Right atrium auricular region (tissue), 2 donors: ENCODE data around the gene ZNF197. TPM values are rescaled to one million over a fixed set of nuclear protein-coding genes. Genes with fewer than 3 reads are reported as not detected.
"Not testable (repeated sequence)": the region's sequence is repeated elsewhere in the genome, so short reads cannot be mapped to it uniquely, and the experiment has no call there.

Experiments used
- DNase-seq: peaks from one replicate; pipeline ENCODE4 v3.0.0-alpha.2; 2019; ENCODE audit warnings: low spot score
- H3K27ac ChIP-seq, 2 donors: fragments of 200-600 bp; sonication (generic); 1 replicate in 1 of 2; 2 replicates in 1 of 2; pipeline ENCODE4 v1.5.1; 2016 to 2019
- H3K27me3 ChIP-seq, 2 donors: fragments of 200-600 bp; sonication (generic); one replicate each; pipeline versions ENCODE4 v1.5.1 to v1.6.0; 2017 to 2019
- H3K36me3 ChIP-seq: fragments of 200-600 bp; sonication (generic); one replicate; pipeline ENCODE4 v1.5.1; 2016
- H3K4me1 ChIP-seq, 2 donors: fragments of 200-600 bp; sonication (generic); one replicate each; pipeline versions ENCODE4 v1.5.1 to v1.6.0; 2017 to 2019
- H3K4me3 ChIP-seq, 2 donors: fragments of 200-600 bp; sonication (generic); 1 replicate in 1 of 2; 2 replicates in 1 of 2; pipeline ENCODE4 v1.5.1; 2017 to 2019; ENCODE audit warnings: mild to moderate bottlenecking in 1 of 2, moderate library complexity in 1 of 2
- H3K9me3 ChIP-seq, 2 donors: fragments of 200-600 bp; sonication (generic); one replicate each; pipeline ENCODE4 v1.5.1; 2019
- CTCF ChIP-seq, 2 donors: fragments of 200-600 bp; sonication (generic); IDR thresholded peaks; one replicate each; pipeline ENCODE4 v1.5.1; 2019; ENCODE audit warnings: antibody characterized with exemption in 2 of 2
- total RNA-seq, 2 donors: library from RNA; depleted of rRNA; stranded (reverse); fragments of >200 nt; gene quantifications; one replicate each; pipeline ENCODE4 v1.1.0, GENCODE V29; 2016

The ZNF197 gene
- total RNA-seq, 2 donors from 2014 or later, result 11.8 to 12.3 TPM

DNA sequence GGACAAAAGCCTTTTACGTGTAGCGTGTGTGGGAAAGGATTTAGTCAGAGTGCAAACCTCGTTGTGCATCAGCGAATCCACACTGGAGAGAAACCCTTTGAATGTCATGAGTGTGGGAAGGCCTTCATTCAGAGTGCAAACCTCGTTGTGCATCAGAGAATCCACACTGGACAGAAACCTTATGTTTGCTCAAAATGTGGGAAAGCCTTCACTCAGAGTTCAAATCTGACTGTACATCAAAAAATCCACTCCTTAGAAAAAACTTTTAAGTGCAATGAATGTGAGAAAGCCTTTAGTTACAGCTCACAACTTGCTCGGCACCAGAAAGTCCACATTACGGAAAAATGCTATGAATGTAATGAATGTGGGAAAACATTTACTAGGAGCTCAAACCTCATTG is 34.2 kb downstream of the ZNF197 start:
- H3K27me3 ChIP-seq, result no peaks in the 10 kb centered on the region
- no peak for TF ChIP-seq CTCF (IDR thresholded peaks at IDR 0.05)
- peaks cover 6 to 24% of the 10 kb centered on the region in 2 donors for H3K9me3 ChIP-seq
- no peaks in the 10 kb centered on the region for H3K4me1 ChIP-seq
- DNase-seq, result no peak
- peaks cover 66% of the 10 kb centered on the region for H3K36me3 ChIP-seq
- no peak overlapping the region for H3K4me3 ChIP-seq
- no peak overlapping the region for H3K27ac ChIP-seq

GRCh38 chr3:44659434-44659833 is 34.6 kb downstream of the ZNF197 start:
- Histone ChIP-seq H3K4me1 (no peaks in the 10 kb centered on the region), H3K9me3 (peaks cover 6 to 24% of the 10 kb centered on the region in 2 donors), H3K4me3 (no peak overlapping the region), H3K36me3 (peaks cover 63% of the 10 kb centered on the region), H3K27me3 (no peaks in the 10 kb centered on the region), H3K27ac (no peak overlapping the region)
- no peak for TF ChIP-seq CTCF (IDR thresholded peaks at IDR 0.05)
- no peak for DNase-seq

GRCh38 chr3:44661189-44661588 is 36.4 kb downstream of the ZNF197 start:
- H3K36me3 ChIP-seq, result peaks cover 49% of the 10 kb centered on the region
- H3K9me3 ChIP-seq, result peaks cover 6 to 24% of the 10 kb centered on the region in 2 donors
- H3K4me1 ChIP-seq, result no peaks in the 10 kb centered on the region
- no peak overlapping the region for H3K4me3 ChIP-seq
- no peak overlapping the region for H3K27ac ChIP-seq
- H3K27me3 ChIP-seq, result no peaks in the 10 kb centered on the region
- DNase-seq, result no peak
- TF ChIP-seq CTCF (IDR thresholded peaks at IDR 0.05), result no peak

GRCh38 chr3:44665173-44665572 is 40.3 kb downstream of the ZNF197 start:
- no peak for TF ChIP-seq CTCF (IDR thresholded peaks at IDR 0.05)
- Histone ChIP-seq H3K27me3 (no peaks in the 10 kb centered on the region), H3K9me3 (peaks cover 0 to 6% of the 10 kb centered on the region in 2 donors), H3K4me3 (no peak overlapping the region), H3K4me1 (no peaks in the 10 kb centered on the region), H3K27ac (no peak overlapping the region), H3K36me3 (peaks cover 9% of the 10 kb centered on the region)
- DNase-seq, result no peak

DNA sequence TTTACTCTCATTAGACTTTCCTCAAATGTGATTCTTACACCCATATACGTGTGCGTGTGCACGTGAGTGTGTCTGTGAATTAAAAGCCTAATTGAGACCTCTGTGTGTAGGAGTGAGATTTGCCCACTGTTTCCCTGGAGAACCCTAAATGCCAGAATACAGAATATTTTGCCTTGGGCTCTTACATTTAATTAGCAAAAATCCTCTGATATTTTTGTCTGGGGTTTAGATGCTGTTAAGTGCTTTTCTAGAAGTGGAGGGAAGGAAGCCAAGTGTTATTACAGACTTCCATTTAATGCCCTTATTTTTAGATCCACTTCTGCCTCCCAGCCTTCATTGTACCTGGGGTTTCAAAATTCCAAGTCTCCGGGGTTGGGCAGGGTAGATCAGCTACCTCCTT is 41.5 kb downstream of the ZNF197 start:
- H3K27me3 ChIP-seq, result no peaks in the 10 kb centered on the region
- TF ChIP-seq CTCF (IDR thresholded peaks at IDR 0.05), result no peak
- H3K9me3 ChIP-seq, result no peaks in the 10 kb centered on the region
- no peaks in the 10 kb centered on the region for H3K4me1 ChIP-seq
- DNase-seq, result no peak
- H3K4me3 ChIP-seq, result no peak overlapping the region
- no peaks in the 10 kb centered on the region for H3K36me3 ChIP-seq
- H3K27ac ChIP-seq, result no peak overlapping the region

DNA sequence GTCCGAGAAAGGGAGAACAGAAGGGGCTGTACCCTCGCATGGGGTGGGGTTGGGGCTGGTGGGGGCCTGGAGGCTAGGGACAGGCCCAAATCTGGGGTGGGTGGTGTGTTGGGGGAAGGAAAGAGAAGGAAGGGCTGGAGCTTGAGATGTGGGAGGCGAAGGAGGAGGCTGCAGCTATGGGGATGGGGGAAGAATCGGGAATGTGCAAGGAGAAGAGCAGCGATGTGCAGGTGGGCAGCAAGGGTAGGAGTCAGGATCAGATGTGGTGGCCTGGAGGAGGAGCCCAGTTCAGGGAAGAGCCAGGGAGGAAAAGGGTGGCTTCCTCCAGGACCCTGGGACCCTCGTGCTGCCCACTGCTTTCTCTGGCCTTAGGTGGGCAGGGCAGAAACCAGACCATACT is 44.9 kb downstream of the ZNF197 start:
- Histone ChIP-seq H3K27me3 (no peaks in the 10 kb centered on the region), H3K9me3 (no peaks in the 10 kb centered on the region), H3K27ac (no peak overlapping the region), H3K4me3 (no peak overlapping the region), H3K4me1 (no peaks in the 10 kb centered on the region), H3K36me3 (no peaks in the 10 kb centered on the region)
- no peak for TF ChIP-seq CTCF (IDR thresholded peaks at IDR 0.05)
- no peak for DNase-seq

DNA sequence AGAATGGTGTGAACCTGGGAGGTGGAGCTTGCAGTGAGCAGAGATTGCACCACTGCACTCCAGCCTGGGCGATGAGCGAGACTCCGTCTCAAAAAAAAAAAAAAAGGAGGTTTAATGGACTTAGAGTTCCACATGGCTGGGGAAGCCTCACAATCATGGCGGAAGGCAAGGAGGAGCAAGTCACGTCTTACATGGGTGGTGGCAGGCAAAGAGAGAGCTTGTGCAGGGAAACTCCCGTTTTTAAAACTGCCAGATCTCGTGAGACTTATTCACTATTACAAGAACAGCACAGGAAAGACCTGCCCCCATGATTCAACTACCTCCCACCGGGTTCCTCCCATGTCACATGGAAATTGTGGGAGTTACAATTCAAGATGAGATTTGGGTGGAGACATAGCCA is 48.6 kb downstream of the ZNF197 start:
- not testable (repeated sequence) for H3K4me1 ChIP-seq, H3K4me3 ChIP-seq, H3K27ac ChIP-seq, H3K27me3 ChIP-seq, DNase-seq, H3K9me3 ChIP-seq, H3K36me3 ChIP-seq
